ENCODE data around the gene ABCC6. TPM values are rescaled to one million over a fixed set of nuclear protein-coding genes. Genes with fewer than 3 reads are reported as not detected.
"Not testable (repeated sequence)": the region's sequence is repeated elsewhere in the genome, so short reads cannot be mapped to it uniquely, and the experiment has no call there.

The ABCC6 gene
- total RNA-seq, 1 experiment from 2014 or later, result 2.7 TPM

DNA sequence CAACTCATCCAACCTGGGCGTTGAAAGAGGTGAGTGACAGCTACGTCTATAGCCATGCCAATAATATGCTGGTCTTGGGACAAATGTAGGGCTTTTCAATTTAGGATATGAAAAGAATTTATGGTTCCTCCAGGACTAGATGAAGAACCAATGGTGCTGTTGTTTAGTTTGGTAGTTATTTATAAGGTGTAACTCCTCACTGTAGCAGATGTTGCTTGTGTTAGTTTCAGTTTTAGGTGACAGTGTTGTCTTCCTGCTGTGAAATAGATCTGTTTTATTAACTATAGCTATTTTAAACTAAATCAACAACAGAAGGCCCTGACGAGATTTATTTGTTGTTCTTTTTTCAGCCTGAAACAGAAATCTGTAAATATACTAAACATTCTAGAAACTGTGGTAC lies 24.1 kb upstream of the ABCC6 start:
- H3K27me3 ChIP-seq (ENCODE audit: insufficient read depth, low read length); CTCF ChIA-PET; H3K79me2 ChIP-seq (ENCODE audit: insufficient read depth, low read length); H4K20me1 ChIP-seq (ENCODE audit: insufficient read depth); H3K4me1 ChIP-seq (ENCODE audit: control insufficient read depth in 1 of 2, insufficient read depth in 2 of 2, low read length in 2 of 2); H3K27ac ChIP-seq (ENCODE audit: low read depth, low read length); ATAC-seq; RAD21 ChIA-PET (ENCODE audit: low non-redundant PET in 1 of 2, low total read pairs in 2 of 2, uncharacterized antibody in 2 of 2, unreplicated experiment in 2 of 2); H3K9ac ChIP-seq (ENCODE audit: low read length); H3K9me3 ChIP-seq (ENCODE audit: control insufficient read depth in 1 of 2, insufficient read depth in 1 of 2, low read depth in 1 of 2, low read length in 2 of 2); POLR2A ChIA-PET; intact Hi-C loops (cut with micrococcal nuclease); H3K36me3 ChIP-seq (ENCODE audit: control insufficient read depth in 1 of 2, insufficient read depth in 2 of 2, low read length in 2 of 2); H3K9me2 ChIP-seq (ENCODE audit: insufficient read depth); H3K4me2 ChIP-seq (ENCODE audit: low read length); BruUV-seq (replicated peaks); H2AFZ ChIP-seq (ENCODE audit: low read depth, low read length, poor library complexity, severe bottlenecking); DNase-seq (ENCODE audit: low read depth, low spot score); H3K4me3 ChIP-seq (replicated peaks in 1 of 2; ENCODE audit: low read depth in 1 of 2, low read length in 2 of 2): not testable (repeated sequence)

DNA sequence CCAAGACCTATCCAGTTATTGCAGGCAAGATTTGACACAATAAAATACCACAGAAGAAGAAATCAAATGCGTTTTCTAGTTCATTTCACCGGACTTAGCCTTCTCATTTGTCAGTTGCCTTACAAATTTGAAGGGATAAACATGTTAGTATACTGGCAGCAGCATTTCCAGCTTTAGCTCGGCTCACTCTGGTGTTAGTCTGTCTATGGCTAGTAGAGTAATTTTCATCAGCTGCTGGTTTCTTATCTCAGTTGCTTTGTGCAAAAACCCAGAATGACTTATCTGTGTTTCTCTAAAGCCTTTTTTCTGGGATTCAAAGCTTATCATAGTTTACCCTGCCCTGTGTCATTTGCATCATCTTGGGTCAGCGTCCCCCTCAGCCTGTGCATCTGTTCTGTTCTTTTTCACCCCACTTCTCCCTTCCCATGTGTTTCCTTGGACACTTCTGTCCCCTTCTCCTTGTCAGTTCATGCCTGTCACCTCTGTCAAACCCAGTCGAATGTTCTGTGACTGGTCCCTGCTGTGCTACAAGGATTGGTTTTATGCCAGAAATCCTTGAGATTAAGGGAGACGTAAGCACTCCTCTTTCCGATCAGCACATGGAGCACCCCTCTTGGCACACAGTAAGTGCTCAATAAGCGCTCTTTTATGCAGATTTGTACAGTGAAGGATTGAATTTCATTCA lies 23.4 kb upstream of the ABCC6 start:
- H3K79me2 ChIP-seq (ENCODE audit: insufficient read depth, low read length); H4K20me1 ChIP-seq (ENCODE audit: insufficient read depth); CTCF ChIA-PET; intact Hi-C loops (cut with micrococcal nuclease); H2AFZ ChIP-seq (ENCODE audit: low read depth, low read length, poor library complexity, severe bottlenecking); DNase-seq (ENCODE audit: low read depth, low spot score); RAD21 ChIA-PET (ENCODE audit: low non-redundant PET in 1 of 2, low total read pairs in 2 of 2, uncharacterized antibody in 2 of 2, unreplicated experiment in 2 of 2); ATAC-seq; H3K4me2 ChIP-seq (ENCODE audit: low read length); H3K4me3 ChIP-seq (replicated peaks in 1 of 2; ENCODE audit: low read depth in 1 of 2, low read length in 2 of 2); H3K36me3 ChIP-seq (ENCODE audit: control insufficient read depth in 1 of 2, insufficient read depth in 2 of 2, low read length in 2 of 2); POLR2A ChIA-PET; BruUV-seq (replicated peaks); H3K4me1 ChIP-seq (ENCODE audit: control insufficient read depth in 1 of 2, insufficient read depth in 2 of 2, low read length in 2 of 2); H3K27ac ChIP-seq (ENCODE audit: low read depth, low read length); H3K27me3 ChIP-seq (ENCODE audit: insufficient read depth, low read length); H3K9me3 ChIP-seq (ENCODE audit: control insufficient read depth in 1 of 2, insufficient read depth in 1 of 2, low read depth in 1 of 2, low read length in 2 of 2); H3K9ac ChIP-seq (ENCODE audit: low read length); H3K9me2 ChIP-seq (ENCODE audit: insufficient read depth): not testable (repeated sequence)

DNA sequence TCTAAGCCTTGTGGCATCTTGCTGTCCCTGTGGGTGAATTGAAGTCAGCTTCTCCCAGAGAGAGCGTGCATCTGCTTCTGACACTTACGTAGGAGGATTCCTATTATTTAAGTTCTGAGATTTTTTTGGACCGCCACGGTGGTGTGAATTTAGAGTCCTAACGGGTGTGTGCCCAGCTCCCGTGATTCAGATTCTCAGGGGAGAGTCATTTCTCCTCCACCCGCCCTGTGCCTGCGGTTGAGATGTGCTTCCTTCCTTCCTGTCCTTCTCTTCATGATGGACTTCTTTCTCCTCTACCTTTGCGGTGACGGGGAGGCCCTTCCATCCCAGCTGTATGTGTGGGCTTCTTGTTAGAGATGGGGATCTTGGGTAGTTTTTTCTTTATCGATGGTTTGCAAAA lies 20.6 kb upstream of the ABCC6 start:
- ATAC-seq; H3K9ac ChIP-seq (ENCODE audit: low read length); H3K4me1 ChIP-seq (ENCODE audit: control insufficient read depth in 1 of 2, insufficient read depth in 2 of 2, low read length in 2 of 2); H3K27me3 ChIP-seq (ENCODE audit: insufficient read depth, low read length); H3K79me2 ChIP-seq (ENCODE audit: insufficient read depth, low read length); intact Hi-C loops (cut with micrococcal nuclease); DNase-seq (ENCODE audit: low read depth, low spot score); CTCF ChIA-PET; H3K36me3 ChIP-seq (ENCODE audit: control insufficient read depth in 1 of 2, insufficient read depth in 2 of 2, low read length in 2 of 2); BruUV-seq (replicated peaks); H3K9me3 ChIP-seq (ENCODE audit: control insufficient read depth in 1 of 2, insufficient read depth in 1 of 2, low read depth in 1 of 2, low read length in 2 of 2); H3K27ac ChIP-seq (ENCODE audit: low read depth, low read length); H2AFZ ChIP-seq (ENCODE audit: low read depth, low read length, poor library complexity, severe bottlenecking); H3K4me2 ChIP-seq (ENCODE audit: low read length); H3K9me2 ChIP-seq (ENCODE audit: insufficient read depth); H4K20me1 ChIP-seq (ENCODE audit: insufficient read depth); H3K4me3 ChIP-seq (replicated peaks in 1 of 2; ENCODE audit: low read depth in 1 of 2, low read length in 2 of 2); RAD21 ChIA-PET (ENCODE audit: low non-redundant PET in 1 of 2, low total read pairs in 2 of 2, uncharacterized antibody in 2 of 2, unreplicated experiment in 2 of 2); POLR2A ChIA-PET: not testable (repeated sequence)

DNA sequence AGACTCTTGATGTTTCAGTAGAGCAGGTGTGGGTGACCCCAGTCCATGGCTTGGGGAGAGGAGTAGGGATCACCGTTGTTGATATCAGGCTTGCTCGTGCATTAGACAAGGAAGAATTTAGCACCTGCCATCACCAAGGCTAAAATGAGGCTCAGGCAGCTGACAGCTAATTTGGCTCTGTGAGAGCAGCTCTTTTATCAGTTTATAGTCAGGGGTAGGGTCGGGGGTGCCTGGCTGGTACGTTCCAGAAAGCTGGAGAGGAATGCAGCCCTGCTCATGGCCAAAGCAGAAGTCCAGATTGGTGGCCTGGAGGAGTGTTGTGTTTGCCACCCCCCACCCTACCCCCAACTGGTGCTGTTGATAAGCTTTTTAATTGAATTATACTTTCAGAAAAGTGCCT lies 17.4 kb upstream of the ABCC6 start:
- H3K4me3 ChIP-seq (replicated peaks in 1 of 2; ENCODE audit: low read depth in 1 of 2, low read length in 2 of 2); RAD21 ChIA-PET (ENCODE audit: low non-redundant PET in 1 of 2, low total read pairs in 2 of 2, uncharacterized antibody in 2 of 2, unreplicated experiment in 2 of 2); H3K9ac ChIP-seq (ENCODE audit: low read length); H2AFZ ChIP-seq (ENCODE audit: low read depth, low read length, poor library complexity, severe bottlenecking); H3K4me1 ChIP-seq (ENCODE audit: control insufficient read depth in 1 of 2, insufficient read depth in 2 of 2, low read length in 2 of 2); H3K79me2 ChIP-seq (ENCODE audit: insufficient read depth, low read length); H3K27ac ChIP-seq (ENCODE audit: low read depth, low read length); CTCF ChIA-PET; ATAC-seq; BruUV-seq (replicated peaks); H3K9me2 ChIP-seq (ENCODE audit: insufficient read depth); H3K36me3 ChIP-seq (ENCODE audit: control insufficient read depth in 1 of 2, insufficient read depth in 2 of 2, low read length in 2 of 2); H3K27me3 ChIP-seq (ENCODE audit: insufficient read depth, low read length); H3K9me3 ChIP-seq (ENCODE audit: control insufficient read depth in 1 of 2, insufficient read depth in 1 of 2, low read depth in 1 of 2, low read length in 2 of 2); intact Hi-C loops (cut with micrococcal nuclease); DNase-seq (ENCODE audit: low read depth, low spot score); H3K4me2 ChIP-seq (ENCODE audit: low read length); POLR2A ChIA-PET; H4K20me1 ChIP-seq (ENCODE audit: insufficient read depth): not testable (repeated sequence)

DNA sequence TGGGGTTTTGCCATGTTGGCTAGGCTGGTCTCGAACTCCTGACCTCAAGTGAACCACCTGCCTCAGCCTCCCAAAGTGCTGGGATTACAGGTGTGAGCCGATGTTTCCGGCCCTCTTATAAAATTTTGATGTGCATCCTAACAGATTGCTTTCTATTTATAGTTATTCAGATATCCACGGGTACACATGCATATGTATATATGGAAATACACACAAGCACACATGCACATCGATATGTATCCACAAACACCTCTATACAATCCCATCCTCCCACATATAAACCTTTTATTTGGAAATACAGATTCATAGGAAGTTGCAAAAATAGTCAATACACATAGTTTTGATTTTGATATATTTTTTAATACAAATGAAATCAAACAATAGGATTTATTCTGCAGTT lies 14.4 kb upstream of the ABCC6 start:
- BruUV-seq (replicated peaks); intact Hi-C loops (cut with micrococcal nuclease): not testable (repeated sequence)

More for the DNA sequence above, 14.4 kb upstream of the ABCC6 start:
- H3K27me3 ChIP-seq (ENCODE audit: insufficient read depth, low read length); H3K4me1 ChIP-seq (ENCODE audit: control insufficient read depth in 1 of 2, insufficient read depth in 2 of 2, low read length in 2 of 2); RAD21 ChIA-PET (ENCODE audit: low non-redundant PET in 1 of 2, low total read pairs in 2 of 2, uncharacterized antibody in 2 of 2, unreplicated experiment in 2 of 2); H4K20me1 ChIP-seq (ENCODE audit: insufficient read depth); H3K4me3 ChIP-seq (replicated peaks in 1 of 2; ENCODE audit: low read depth in 1 of 2, low read length in 2 of 2); POLR2A ChIA-PET; H3K79me2 ChIP-seq (ENCODE audit: insufficient read depth, low read length); CTCF ChIA-PET; H3K27ac ChIP-seq (ENCODE audit: low read depth, low read length); DNase-seq (ENCODE audit: low read depth, low spot score); H2AFZ ChIP-seq (ENCODE audit: low read depth, low read length, poor library complexity, severe bottlenecking); H3K9me3 ChIP-seq (ENCODE audit: control insufficient read depth in 1 of 2, insufficient read depth in 1 of 2, low read depth in 1 of 2, low read length in 2 of 2); H3K9ac ChIP-seq (ENCODE audit: low read length); H3K36me3 ChIP-seq (ENCODE audit: control insufficient read depth in 1 of 2, insufficient read depth in 2 of 2, low read length in 2 of 2); ATAC-seq; H3K9me2 ChIP-seq (ENCODE audit: insufficient read depth); H3K4me2 ChIP-seq (ENCODE audit: low read length): not testable (repeated sequence)

Data from HCT116 (cell line).